Activated naive CD8-positive, alpha-beta T cell treated with anti-CD3 and anti-CD28 coated beads, Interleukin-2, amount 50 U/mL, for 24 hours (primary cell): ENCODE results near the gene PID1.

Experiments
- ATAC-seq: fragments of 150-1000 bp; cut with Tn5 transposase; one replicate; pipeline ENCODE4 v1.10.0; 2021
- DNase-seq: peaks from one replicate; pipeline ENCODE4 v3.0.0; 2021
- H3K27ac Mint-ChIP-seq: one replicate; pipeline ENCODE4 v1.8.0; 2021; ENCODE audit warnings: mild to moderate bottlenecking, mixed read lengths
- H3K27me3 Mint-ChIP-seq: one replicate; pipeline ENCODE4 v1.8.0; 2021; ENCODE audit warnings: mixed read lengths
- H3K36me3 Mint-ChIP-seq: one replicate; pipeline ENCODE4 v1.8.0; 2021; ENCODE audit warnings: low read depth, mixed read lengths
- H3K4me1 Mint-ChIP-seq: one replicate; pipeline ENCODE4 v1.8.0; 2021; ENCODE audit warnings: mixed read lengths
- H3K4me3 Mint-ChIP-seq: one replicate; pipeline ENCODE4 v1.8.0; 2021; ENCODE audit warnings: mild to moderate bottlenecking, moderate library complexity, mixed read lengths
- H3K9me3 Mint-ChIP-seq: one replicate; pipeline ENCODE4 v1.8.0; 2021; ENCODE audit warnings: mixed read lengths

Gene PID1

GRCh38 chr2:229154381-229154780 lies 116.7 kb downstream of the PID1 start:
- no peak for ATAC-seq
- no peaks in the 10 kb centered on the region for H3K36me3 Mint-ChIP-seq
- H3K4me3 Mint-ChIP-seq = no peak overlapping the region
- no peaks in the 10 kb centered on the region for H3K27me3 Mint-ChIP-seq
- H3K9me3 Mint-ChIP-seq = no peaks in the 10 kb centered on the region
- no peak overlapping the region for H3K27ac Mint-ChIP-seq
- DNase-seq = no peak
- H3K4me1 Mint-ChIP-seq = no peaks in the 10 kb centered on the region

- H3K36me3 Mint-ChIP-seq = no peaks in the 10 kb centered on the region
- no peaks in the 10 kb centered on the region for H3K9me3 Mint-ChIP-seq
- H3K4me1 Mint-ChIP-seq = no peaks in the 10 kb centered on the region
- H3K4me3 Mint-ChIP-seq = no peak overlapping the region
- no peaks in the 10 kb centered on the region for H3K27me3 Mint-ChIP-seq
- no peak for ATAC-seq
- H3K27ac Mint-ChIP-seq = no peak overlapping the region
- DNase-seq = no peak
Measured at GRCh38 chr2:229153951-229154350, 117.1 kb downstream of the PID1 start.

- Mint-ChIP-seq H3K4me1 (no peaks in the 10 kb centered on the region), H3K27ac (no peak overlapping the region), H3K4me3 (no peak overlapping the region), H3K9me3 (no peaks in the 10 kb centered on the region), H3K36me3 (no peaks in the 10 kb centered on the region), H3K27me3 (no peaks in the 10 kb centered on the region)
- no peak for ATAC-seq
- DNase-seq = no peak
Measured at GRCh38 chr2:229153267-229153666, 117.8 kb downstream of the PID1 start.

- ATAC-seq = no peak
- Mint-ChIP-seq H3K36me3 (no peaks in the 10 kb centered on the region), H3K27ac (no peak overlapping the region)
Measured at GRCh38 chr2:229152674-229153073, 118.4 kb downstream of the PID1 start.

GRCh38 chr2:229150317-229150716 lies 120.8 kb downstream of the PID1 start:
- no peak for ATAC-seq
- H3K27ac Mint-ChIP-seq = no peak overlapping the region

More at GRCh38 chr2:229152674-229153073, 118.4 kb downstream of the PID1 start:
- no peaks in the 10 kb centered on the region for H3K4me1 Mint-ChIP-seq
- no peaks in the 10 kb centered on the region for H3K27me3 Mint-ChIP-seq
- H3K9me3 Mint-ChIP-seq = no peaks in the 10 kb centered on the region
- DNase-seq = no peak
- no peak overlapping the region for H3K4me3 Mint-ChIP-seq

GRCh38 chr2:229141424-229142025 lies 129.6 kb downstream of the PID1 start:
- H3K4me1 Mint-ChIP-seq = no peaks in the 10 kb centered on the region
- no peak overlapping the region for H3K27ac Mint-ChIP-seq
- H3K4me3 Mint-ChIP-seq = no peak overlapping the region
- ATAC-seq (no peak), DNase-seq (no peak)
- H3K9me3 Mint-ChIP-seq = peaks cover 6% of the 10 kb centered on the region
- H3K27me3 Mint-ChIP-seq = no peaks in the 10 kb centered on the region
- no peaks in the 10 kb centered on the region for H3K36me3 Mint-ChIP-seq

More at GRCh38 chr2:229150317-229150716, 120.8 kb downstream of the PID1 start:
- no peak for DNase-seq
- Mint-ChIP-seq H3K4me3 (no peak overlapping the region), H3K27me3 (no peaks in the 10 kb centered on the region), H3K9me3 (no peaks in the 10 kb centered on the region), H3K36me3 (no peaks in the 10 kb centered on the region), H3K4me1 (no peaks in the 10 kb centered on the region)

- peaks cover 6% of the 10 kb centered on the region for H3K9me3 Mint-ChIP-seq
- H3K27me3 Mint-ChIP-seq = no peaks in the 10 kb centered on the region
- H3K36me3 Mint-ChIP-seq = no peaks in the 10 kb centered on the region
- H3K4me3 Mint-ChIP-seq = no peak overlapping the region
- ATAC-seq = no peak
- H3K27ac Mint-ChIP-seq = no peak overlapping the region
- no peaks in the 10 kb centered on the region for H3K4me1 Mint-ChIP-seq
- no peak for DNase-seq
Measured at GRCh38 chr2:229137639-229138038, 133.4 kb downstream of the PID1 start.

- Mint-ChIP-seq H3K27me3 (no peaks in the 10 kb centered on the region), H3K36me3 (no peaks in the 10 kb centered on the region), H3K4me3 (no peak overlapping the region), H3K4me1 (no peaks in the 10 kb centered on the region), H3K9me3 (peaks cover 6% of the 10 kb centered on the region), H3K27ac (no peak overlapping the region)
- no peak for DNase-seq
- ATAC-seq = no peak
Measured at GRCh38 chr2:229137066-229137465, 134.0 kb downstream of the PID1 start.

- Mint-ChIP-seq H3K4me3 (no peak overlapping the region), H3K27ac (no peak overlapping the region), H3K27me3 (no peaks in the 10 kb centered on the region), H3K9me3 (no peaks in the 10 kb centered on the region), H3K36me3 (no peaks in the 10 kb centered on the region), H3K4me1 (no peaks in the 10 kb centered on the region)
- ATAC-seq (no peak), DNase-seq (no peak)
Measured at GRCh38 chr2:229133155-229133772, 137.8 kb downstream of the PID1 start.

- DNase-seq (no peak), ATAC-seq (no peak)
- Mint-ChIP-seq H3K27me3 (no peaks in the 10 kb centered on the region), H3K36me3 (no peaks in the 10 kb centered on the region), H3K4me1 (no peaks in the 10 kb centered on the region), H3K27ac (no peak overlapping the region), H3K9me3 (no peaks in the 10 kb centered on the region), H3K4me3 (no peak overlapping the region)
Measured at GRCh38 chr2:229132236-229132635, 138.9 kb downstream of the PID1 start.

GRCh38 chr2:229130522-229130921 lies 140.6 kb downstream of the PID1 start:
- no peak overlapping the region for H3K4me3 Mint-ChIP-seq
- ATAC-seq = no peak
- H3K36me3 Mint-ChIP-seq = no peaks in the 10 kb centered on the region
- DNase-seq = no peak
- no peak overlapping the region for H3K27ac Mint-ChIP-seq
- H3K27me3 Mint-ChIP-seq = no peaks in the 10 kb centered on the region
- H3K9me3 Mint-ChIP-seq = peaks cover 5% of the 10 kb centered on the region
- no peaks in the 10 kb centered on the region for H3K4me1 Mint-ChIP-seq

- no peaks in the 10 kb centered on the region for H3K4me1 Mint-ChIP-seq
- DNase-seq = no peak
Measured at GRCh38 chr2:229129738-229130371, 141.2 kb downstream of the PID1 start.

GRCh38 chr2:229127471-229127870 lies 143.6 kb downstream of the PID1 start:
- peaks cover 7% of the 10 kb centered on the region for H3K9me3 Mint-ChIP-seq
- no peak overlapping the region for H3K4me3 Mint-ChIP-seq
- ATAC-seq (no peak), DNase-seq (no peak)
- H3K27ac Mint-ChIP-seq = no peak overlapping the region
- H3K36me3 Mint-ChIP-seq = no peaks in the 10 kb centered on the region
- H3K4me1 Mint-ChIP-seq = no peaks in the 10 kb centered on the region
- H3K27me3 Mint-ChIP-seq = no peaks in the 10 kb centered on the region

More at GRCh38 chr2:229129738-229130371, 141.2 kb downstream of the PID1 start:
- Mint-ChIP-seq H3K27me3 (no peaks in the 10 kb centered on the region), H3K9me3 (peaks cover 7% of the 10 kb centered on the region), H3K36me3 (no peaks in the 10 kb centered on the region), H3K4me3 (no peak overlapping the region), H3K27ac (no peak overlapping the region)
- no peak for ATAC-seq

- no peak overlapping the region for H3K4me3 Mint-ChIP-seq
- no peaks in the 10 kb centered on the region for H3K36me3 Mint-ChIP-seq
Measured at GRCh38 chr2:229126066-229126465, 145.0 kb downstream of the PID1 start.

GRCh38 chr2:229124136-229124535 lies 147.0 kb downstream of the PID1 start:
- no peak for ATAC-seq
- DNase-seq = no peak
- Mint-ChIP-seq H3K27me3 (no peaks in the 10 kb centered on the region), H3K4me3 (no peak overlapping the region), H3K36me3 (no peaks in the 10 kb centered on the region), H3K9me3 (peaks cover 7% of the 10 kb centered on the region), H3K27ac (no peak overlapping the region), H3K4me1 (no peaks in the 10 kb centered on the region)

More at GRCh38 chr2:229126066-229126465, 145.0 kb downstream of the PID1 start:
- Mint-ChIP-seq H3K27ac (no peak overlapping the region), H3K27me3 (no peaks in the 10 kb centered on the region), H3K9me3 (peaks cover 7% of the 10 kb centered on the region), H3K4me1 (no peaks in the 10 kb centered on the region)
- DNase-seq (no peak), ATAC-seq (no peak)
